B cell (primary cell): ENCODE data around the gene METRNL.

Experiments used
- EZH2 ChIP-seq: IDR thresholded peaks from 2 replicates; pipeline ENCODE4 v1.6.1; 2012; ENCODE audit warnings: borderline replicate concordance, low read depth, mild to moderate bottlenecking, moderate library complexity, low read length; ENCODE audit not compliant: insufficient read depth, poor library complexity, severe bottlenecking
- TF ChIP-seq, protein P1 (sequence below): fragments of 200-600 bp; IDR thresholded peaks from one replicate; pipeline ENCODE4 v1.8.0; 2022; ENCODE audit warnings: antibody characterized with exemption, mild to moderate bottlenecking

DNA sequence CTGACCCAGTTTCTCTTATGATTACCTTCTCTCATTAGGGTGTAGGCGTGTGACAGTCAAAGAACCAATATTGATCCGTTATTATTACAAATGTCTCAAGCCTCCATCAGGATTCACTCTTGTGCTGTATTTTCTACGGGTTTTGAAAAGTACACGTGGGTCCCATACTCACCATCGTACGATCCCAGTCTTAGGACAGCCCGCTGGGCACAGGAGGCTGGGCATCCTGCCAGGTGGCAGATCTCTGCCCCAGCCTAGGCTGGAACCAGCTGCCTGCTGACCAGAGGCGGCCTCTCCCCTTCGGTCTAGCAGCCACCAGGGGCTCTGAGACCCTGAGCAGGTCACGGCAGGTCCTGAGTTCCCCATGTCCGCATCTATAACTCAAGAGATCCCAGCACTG lies 2.0 kb upstream of the METRNL start:
- TF ChIP-seq, protein P1, sequence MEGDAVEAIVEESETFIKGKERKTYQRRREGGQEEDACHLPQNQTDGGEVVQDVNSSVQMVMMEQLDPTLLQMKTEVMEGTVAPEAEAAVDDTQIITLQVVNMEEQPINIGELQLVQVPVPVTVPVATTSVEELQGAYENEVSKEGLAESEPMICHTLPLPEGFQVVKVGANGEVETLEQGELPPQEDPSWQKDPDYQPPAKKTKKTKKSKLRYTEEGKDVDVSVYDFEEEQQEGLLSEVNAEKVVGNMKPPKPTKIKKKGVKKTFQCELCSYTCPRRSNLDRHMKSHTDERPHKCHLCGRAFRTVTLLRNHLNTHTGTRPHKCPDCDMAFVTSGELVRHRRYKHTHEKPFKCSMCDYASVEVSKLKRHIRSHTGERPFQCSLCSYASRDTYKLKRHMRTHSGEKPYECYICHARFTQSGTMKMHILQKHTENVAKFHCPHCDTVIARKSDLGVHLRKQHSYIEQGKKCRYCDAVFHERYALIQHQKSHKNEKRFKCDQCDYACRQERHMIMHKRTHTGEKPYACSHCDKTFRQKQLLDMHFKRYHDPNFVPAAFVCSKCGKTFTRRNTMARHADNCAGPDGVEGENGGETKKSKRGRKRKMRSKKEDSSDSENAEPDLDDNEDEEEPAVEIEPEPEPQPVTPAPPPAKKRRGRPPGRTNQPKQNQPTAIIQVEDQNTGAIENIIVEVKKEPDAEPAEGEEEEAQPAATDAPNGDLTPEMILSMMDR = no peak
- no peak for TF ChIP-seq EZH2
